GM12892 (cell line): ENCODE data around the gene MYL3.

Experiments
- DNase-seq: peaks from one replicate; pipeline ENCODE4 v3.0.0; 2011; ENCODE audit not compliant: insufficient read length
- FAIRE-seq: peaks from 2 replicates; lab custom pipeline; 2011; peaks lifted over from hg19 to GRCh38; lab: Jason Lieb, UNC
- POLR2A ChIP-seq: IDR thresholded peaks from 2 replicates; pipeline ENCODE4 v1.6.1; 2011; ENCODE audit warnings: low read depth, low read length, control low read depth
- POLR2AphosphoS5 ChIP-seq: IDR thresholded peaks from 2 replicates; pipeline ENCODE4 v1.6.1; 2011; ENCODE audit warnings: low read depth, low read length, control low read depth
- TAF1 ChIP-seq: IDR thresholded peaks from 2 replicates; pipeline ENCODE4 v1.6.1; 2011; ENCODE audit warnings: low read depth, mild to moderate bottlenecking, control low read depth, low read length, borderline replicate concordance

MYL3 gene

DNA sequence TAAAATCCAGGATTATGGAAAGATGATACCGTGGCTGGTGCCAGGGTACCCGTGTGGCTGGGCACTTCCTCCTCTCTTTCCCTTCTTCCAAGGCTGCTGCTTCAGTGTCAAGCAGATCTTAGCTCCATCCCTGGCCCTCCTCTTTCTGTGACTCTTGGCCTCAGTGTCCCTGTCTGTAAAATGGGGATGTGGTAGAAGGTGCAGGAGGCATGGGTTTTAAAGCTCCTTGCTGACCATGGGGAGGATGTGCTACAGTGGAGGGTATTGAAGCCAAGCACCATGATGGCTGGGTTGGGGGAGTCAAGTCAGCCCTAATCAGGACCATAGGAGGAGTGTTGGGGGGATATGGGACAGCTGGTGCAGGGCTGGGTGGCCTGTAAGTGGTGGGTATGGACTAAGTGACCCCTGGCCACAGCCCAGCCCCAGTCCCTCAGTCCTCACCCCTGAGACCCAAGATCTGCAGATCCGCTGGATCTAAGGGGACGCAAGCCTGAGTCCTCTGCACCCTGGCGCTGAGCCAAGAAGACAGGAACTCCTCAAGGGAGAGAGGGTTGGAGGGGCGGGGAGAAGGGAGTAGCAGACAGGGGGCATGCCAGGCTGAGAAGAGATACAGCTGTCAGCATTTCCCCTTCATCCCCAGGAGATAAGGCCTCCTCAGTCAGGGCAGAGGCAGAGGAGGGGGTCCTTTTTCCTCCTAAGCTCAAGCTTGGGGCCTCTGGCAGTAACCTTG, 26.3 kb upstream of the MYL3 start:
- TF ChIP-seq POLR2AphosphoS5: no peak
- FAIRE-seq (no peak), DNase-seq (no peak)

DNA sequence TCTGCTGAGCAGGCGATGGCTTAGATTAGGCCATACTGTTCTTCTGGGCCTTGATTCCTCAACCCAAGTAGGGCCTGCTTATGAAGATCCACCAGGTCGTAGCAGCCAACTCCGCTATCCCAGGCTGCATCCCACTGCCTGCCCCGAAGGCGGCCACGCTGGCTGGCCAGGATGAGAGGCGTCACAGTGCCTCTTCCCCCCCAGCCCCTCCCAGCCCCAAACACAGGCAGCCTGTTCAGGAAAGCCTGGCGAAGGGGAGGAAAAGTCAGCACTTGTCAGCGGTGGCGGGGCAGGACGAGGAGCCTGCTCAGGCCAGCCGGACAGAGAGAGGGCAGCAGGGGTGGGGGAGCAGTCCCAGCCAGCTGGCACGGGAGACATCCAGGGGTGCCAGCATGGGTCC, 25.5 kb upstream of the MYL3 start:
- no peak for TF ChIP-seq TAF1
- TF ChIP-seq POLR2A: no peak
- TF ChIP-seq POLR2AphosphoS5: no peak
- FAIRE-seq: no peak

DNA sequence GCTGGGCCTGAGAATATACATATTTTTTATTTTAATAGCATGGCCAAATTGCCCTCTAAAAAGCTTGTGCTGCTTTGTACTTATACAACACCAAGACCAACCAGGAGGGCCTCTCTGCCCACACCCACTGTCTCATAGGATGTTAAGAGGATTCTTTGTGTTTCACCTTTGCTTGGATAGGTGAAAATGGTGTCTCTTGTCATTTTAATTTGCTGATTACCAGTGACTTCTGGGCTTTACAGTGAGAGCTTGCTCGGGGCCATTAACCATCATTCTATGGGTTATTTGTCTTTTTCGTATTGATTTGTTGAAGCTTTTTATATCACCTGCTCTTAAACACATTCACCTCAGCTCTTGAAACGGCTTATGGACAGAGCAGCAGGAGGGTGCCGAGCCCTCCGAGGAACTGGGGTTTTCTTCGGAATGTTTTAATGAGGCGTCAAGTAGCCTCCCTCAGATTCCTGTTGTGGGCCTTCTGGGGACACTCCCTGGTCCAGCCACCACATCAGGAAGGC, 24.8 kb upstream of the MYL3 start:
- TF ChIP-seq TAF1: no peak
- TF ChIP-seq POLR2AphosphoS5: no peak
- no peak for TF ChIP-seq POLR2A
- FAIRE-seq (no peak), DNase-seq (no peak)

More for the DNA sequence above, 25.5 kb upstream of the MYL3 start:
- no peak for DNase-seq

DNA sequence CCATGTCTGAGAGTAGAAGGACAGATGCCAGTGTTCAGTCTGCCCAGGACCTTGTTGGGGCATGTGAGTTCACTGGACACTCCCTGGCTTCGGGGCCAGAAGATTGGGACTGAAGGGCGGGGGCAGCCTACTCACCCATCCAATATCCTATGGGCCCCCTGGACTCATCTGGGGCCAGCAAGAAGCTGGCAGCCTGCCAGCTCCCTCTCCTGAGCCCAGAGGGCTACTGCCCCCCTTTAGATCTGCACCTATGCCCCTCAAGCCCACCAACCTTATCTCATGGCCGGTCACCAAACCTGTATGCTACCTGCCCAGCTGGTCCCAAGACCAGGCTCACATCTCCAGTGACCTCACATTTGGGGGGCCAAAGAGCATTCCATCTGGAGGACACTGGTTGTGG, 22.4 kb upstream of the MYL3 start:
- FAIRE-seq: no peak
- TF ChIP-seq POLR2A: no peak
- no peak for TF ChIP-seq TAF1
- no peak for TF ChIP-seq POLR2AphosphoS5

DNA sequence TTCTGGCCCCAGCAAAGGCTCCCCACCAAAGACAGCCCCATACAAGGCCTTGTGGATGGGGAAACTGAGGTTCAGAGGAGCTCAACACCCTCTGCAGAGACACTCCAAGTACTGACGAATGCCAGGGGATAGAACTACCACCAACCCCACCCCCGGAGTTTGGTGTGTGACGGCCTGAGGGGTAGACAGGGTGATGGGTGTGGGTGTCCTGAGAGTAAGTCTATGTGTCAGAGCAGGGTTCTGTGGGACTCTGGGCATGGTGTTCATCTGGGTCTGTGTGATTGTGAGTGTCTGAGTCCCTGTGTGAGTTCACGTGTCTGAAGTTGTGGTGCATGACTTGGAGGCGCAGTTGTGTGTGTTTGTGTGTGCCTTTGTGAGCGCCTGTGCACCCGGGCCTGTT, 21.7 kb upstream of the MYL3 start:
- DNase-seq: no peak
- no peak for FAIRE-seq
- TF ChIP-seq POLR2A (no peak), POLR2AphosphoS5 (no peak), TAF1 (no peak)

More for the DNA sequence above, 22.4 kb upstream of the MYL3 start:
- DNase-seq: no peak

DNA sequence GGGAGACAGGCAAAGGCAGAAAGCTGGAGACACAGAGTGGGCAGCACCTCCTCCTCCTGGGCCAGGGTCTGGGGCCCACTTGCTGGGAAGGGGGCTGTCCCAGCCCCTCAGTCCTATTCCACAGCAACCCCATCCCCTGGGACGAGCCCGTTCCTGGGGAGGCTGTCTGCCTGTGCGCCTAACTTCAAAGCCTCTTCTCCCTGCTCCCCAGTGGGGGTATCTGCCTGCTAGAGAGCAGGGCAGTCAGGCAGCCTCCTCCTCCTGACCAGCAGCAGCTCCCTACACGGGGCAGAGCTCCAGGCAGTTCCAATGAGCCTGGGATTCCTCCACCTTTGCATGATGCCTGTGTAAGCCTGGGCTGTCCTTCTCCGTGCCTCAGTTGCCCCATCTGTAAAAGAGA, 21.2 kb upstream of the MYL3 start:
- TF ChIP-seq POLR2AphosphoS5 (no peak), TAF1 (no peak), POLR2A (no peak)
- DNase-seq: no peak

DNA sequence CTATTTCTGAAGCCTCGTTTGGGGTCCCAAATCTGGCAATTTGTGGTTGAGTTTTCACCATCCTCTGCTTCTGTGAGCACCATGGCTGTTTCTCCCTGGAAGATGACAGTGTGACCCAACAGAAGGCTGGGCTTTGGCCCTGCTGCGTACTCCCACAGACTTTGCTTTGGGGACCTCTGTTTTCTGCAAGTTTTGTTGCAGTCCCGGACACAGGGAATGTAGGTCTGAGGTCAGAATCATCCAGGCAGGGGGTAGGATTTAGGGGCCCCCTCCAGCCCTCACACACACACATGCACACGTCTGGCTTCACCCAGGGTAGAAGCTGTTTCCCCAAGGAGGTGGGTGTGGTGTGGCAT, 20.6 kb upstream of the MYL3 start:
- TF ChIP-seq POLR2A (no peak), POLR2AphosphoS5 (no peak), TAF1 (no peak)
- FAIRE-seq (no peak), DNase-seq (no peak)

More for the DNA sequence above, 21.2 kb upstream of the MYL3 start:
- FAIRE-seq: no peak

DNA sequence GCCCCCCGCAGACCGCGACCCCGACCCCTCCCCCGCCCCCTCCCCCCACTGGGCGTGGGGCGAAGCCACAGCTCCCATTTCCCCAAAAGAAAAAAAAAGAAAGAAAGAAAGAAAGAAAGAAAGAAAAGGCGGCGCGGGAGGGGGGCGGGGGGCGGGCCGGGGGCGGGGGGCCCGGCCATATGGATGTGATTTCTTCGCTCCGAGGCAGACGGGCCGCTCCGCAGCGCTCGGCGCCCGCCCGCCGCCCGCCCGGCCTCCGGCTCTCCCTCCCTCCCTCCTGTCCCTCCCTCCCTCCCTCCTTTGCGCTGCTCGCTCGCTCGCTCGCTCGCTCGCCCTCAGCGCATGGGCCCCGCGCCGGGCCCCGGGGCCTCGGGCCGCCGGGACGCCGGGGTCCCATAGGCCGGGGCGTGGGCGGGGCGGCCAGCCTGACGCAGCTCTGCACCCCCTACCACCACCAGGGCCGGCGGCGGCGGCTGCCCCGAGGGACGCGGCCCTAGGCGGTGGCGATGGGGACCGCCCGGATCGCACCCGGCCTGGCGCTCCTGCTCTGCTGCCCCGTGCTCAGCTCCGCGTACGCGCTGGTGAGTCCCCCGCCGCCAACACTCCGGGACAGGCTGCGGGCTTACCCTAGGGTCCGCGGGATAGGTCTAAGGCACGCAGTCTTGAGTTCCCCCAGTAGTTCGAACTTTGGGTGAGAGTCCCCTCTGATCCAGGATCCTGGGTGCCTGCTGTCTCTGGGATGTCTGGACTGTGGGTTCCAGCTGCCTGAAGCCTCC, 20.0 kb upstream of the MYL3 start:
- FAIRE-seq: no peak
- peak; percentile 53 for DNase-seq
- no peak for TF ChIP-seq TAF1
- no peak for TF ChIP-seq POLR2AphosphoS5
- no peak for TF ChIP-seq POLR2A

DNA sequence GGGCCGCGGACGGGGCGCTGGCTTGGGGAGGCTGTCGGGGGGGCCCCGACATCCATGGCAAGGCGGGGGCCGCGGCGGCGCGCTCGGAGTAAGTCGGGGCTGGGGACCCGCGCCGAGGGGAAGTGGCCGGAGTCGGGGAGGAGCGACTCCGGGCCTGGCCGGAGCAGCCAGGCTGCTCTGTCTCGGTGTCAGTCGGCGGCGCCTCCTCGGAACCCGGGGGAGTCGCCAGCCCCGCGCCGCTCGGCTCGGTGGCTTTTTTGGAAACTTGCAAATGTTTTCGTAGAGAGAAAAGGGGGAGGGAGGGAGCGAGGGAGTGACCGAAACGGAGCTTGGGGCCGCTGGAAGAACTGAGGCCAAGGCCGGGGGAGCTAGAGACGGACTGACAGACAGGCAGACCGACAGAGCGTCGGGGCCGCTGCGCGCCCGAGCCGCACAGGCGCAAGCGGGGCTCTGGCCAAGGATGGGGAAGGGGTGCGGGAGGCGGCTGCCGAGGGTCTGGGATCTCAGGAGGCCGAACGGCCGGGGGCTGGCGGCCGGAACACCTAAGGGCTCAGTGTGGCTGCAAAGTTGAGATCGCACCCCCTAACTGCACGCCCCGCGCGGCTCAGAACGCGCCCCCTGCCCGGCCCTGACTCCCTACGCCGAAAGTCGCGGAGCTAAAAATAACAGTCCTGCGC, 19.3 kb upstream of the MYL3 start:
- FAIRE-seq (no peak), DNase-seq (no peak)
- TF ChIP-seq TAF1 (no peak), POLR2AphosphoS5 (no peak), POLR2A (no peak)

DNA sequence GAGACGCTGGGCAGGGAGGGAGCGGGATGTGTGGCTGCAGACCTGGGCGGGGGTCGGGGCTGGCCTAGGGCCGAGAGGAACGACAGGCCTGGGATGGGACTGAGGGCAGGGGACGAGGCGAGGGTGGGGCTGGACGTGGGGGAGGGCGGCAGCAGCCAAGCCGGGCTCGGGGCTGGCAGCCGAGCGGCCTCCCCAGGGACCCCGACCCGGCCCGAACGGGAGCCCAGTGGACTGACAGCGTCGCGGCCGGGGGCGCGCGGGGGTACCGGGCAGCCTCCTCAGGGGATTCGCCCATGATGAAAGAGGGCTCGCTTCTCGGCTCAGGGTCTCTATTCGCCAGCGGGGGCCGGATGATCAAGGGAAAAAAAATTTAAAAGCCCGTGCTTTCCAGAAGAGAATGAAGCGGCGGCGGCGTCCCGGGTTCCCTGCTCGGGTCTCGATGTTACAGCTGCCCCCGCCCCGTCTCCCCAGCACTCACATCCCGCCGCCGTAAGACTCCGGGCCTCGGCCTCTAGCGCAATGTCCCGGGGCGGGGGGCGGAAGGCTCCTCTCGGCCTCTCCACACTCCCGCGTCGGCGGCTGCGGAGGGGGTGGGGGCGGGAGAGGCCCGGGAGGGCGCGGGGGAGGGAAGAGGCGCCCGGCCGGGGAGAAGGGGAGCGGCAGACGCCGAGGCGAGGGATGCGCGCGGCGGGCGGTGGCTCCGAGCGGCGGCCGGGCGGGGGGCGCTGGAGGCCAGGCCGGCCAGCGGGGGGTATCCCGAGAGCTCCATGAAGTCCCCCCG, 18.5 kb upstream of the MYL3 start:
- no peak for TF ChIP-seq POLR2A
- TF ChIP-seq POLR2AphosphoS5: no peak
- TF ChIP-seq TAF1: no peak
- FAIRE-seq (no peak), DNase-seq (no peak)
